AG08395 (cell line): ENCODE measurements around the gene ELP5.

Experiments used
- DNase-seq: peaks from one replicate; pipeline ENCODE4 v3.0.0; 2012; ENCODE audit warnings: mixed read lengths, low spot score

The ELP5 gene

DNA sequence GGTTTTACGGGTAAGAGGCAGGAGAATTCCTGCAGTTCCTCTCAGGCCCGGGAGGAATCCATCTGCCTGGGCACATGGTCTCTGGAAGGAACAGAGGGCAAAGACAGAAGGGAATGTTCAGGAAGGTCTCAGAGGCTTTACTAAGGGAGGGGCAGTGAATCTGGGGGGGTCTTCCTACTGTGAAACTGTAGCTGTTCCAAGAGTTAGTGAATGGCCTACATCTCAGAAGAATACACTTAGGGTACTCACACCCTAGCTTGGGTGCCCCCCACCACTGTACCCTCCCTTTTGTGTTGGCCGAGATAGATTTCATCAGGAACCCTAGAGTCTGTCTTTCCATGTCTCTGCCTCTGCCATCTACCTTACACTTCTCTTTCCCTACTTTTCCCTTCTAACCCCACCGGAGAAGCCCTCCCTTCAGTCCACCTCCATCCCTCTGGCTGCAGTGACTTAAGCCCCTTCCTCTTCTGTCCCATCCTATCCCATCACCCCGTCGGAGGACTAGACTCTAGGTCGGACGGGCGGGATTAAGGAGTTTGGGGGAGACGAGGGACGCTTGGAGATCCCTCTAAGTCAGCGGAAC lies 32.7 kb upstream of the ELP5 start:
- no peak for DNase-seq

DNA sequence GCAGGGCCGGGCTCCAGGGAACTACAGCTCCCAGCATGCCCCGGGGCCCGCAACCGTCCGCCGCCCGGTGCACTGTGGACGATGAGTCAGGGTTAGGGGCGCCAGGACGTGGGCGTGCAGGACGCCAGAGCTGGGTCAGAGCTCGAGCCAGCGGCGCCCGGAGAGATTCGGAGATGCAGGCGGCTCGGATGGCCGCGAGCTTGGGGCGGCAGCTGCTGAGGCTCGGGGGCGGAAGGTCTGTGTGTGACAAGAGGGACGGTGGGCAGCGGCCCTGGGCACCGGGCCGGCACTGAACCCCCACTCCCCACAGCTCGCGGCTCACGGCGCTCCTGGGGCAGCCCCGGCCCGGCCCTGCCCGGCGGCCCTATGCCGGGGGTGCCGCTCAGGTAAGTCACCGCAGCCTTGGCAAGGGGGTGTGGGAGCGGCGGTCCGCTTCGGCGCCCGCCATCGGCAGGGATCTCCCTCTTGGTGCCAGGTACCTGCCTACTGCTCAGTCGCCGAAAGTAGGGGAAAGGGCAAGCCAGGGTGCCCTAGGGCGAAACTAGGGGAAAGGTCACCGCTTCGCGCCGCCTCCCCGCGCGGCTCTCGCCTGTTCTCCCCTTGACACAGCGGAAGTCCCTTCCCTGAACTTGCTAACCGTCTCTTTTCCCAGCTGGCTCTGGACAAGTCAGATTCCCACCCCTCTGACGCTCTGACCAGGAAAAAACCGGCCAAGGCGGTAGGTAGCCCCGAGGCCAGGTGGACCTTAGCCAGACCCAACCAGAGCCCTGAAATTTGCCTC lies 32.0 kb upstream of the ELP5 start, which contains the start of the genes ACADVL and DLG4:
Gene ACADVL (plus strand): TSS at position 127 of the 781 bp plus-strand sequence. CDS start 47 bp downstream, at position 174.
Gene DLG4 (minus strand): TSS at position 25 of the 781 bp plus-strand sequence.
- peak; percentile 92 for DNase-seq

DNA sequence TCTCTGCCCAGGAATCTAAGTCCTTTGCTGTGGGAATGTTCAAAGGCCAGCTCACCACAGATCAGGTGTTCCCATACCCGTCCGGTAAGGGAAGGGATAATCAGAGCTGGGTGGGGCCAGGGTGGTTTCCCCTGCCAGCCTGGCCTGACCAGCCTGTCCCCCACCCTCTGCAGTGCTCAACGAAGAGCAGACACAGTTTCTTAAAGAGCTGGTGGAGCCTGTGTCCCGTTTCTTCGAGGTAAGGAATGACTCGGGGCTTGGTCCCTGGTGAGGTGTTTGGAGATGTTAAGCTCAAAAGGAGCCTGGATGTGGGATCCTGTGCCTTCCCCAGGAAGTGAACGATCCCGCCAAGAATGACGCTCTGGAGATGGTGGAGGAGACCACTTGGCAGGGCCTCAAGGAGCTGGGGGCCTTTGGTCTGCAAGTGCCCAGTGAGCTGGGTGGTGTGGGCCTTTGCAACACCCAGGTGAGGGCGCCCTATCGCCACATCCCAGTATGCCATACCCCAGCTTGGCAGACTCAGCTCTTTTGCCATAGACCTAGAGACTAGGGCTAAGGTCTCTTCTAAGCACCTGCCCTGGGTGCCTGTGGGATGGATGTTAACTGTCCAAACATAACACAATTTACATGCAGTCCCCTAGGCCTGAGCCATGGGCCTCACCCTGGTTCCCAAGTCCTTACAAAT lies 31.3 kb upstream of the ELP5 start:
- peak; percentile 47 for DNase-seq

DNA sequence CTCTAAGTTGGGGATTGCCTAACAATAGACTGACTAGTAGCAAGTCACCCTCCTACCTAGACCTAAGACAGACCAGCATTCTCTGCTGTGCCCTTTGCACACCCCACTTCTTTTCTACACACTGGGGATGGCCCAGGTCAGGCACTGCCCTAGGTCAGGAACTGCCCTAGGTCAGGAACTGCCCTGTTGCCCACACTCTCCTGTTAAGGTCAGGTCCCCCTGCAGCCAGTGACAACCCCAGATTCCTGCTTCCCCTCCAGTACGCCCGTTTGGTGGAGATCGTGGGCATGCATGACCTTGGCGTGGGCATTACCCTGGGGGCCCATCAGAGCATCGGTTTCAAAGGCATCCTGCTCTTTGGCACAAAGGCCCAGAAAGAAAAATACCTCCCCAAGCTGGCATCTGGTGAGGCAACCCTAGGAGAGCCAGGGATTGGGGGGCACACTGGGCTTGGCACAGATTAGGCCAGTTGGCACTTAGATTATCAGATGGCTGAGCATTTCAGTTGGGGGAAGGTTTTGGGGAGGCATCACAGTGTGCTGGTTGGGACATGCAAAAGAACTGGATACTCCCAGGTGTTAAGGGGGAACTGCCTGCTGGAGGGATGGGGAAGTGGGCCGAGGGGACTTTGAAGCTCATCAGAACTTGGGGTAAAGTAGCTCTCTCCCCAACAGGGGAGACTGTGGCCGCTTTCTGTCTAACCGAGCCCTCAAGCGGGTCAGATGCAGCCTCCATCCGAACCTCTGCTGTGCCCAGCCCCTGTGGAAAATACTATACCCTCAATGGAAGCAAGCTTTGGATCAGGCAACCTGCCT lies 30.5 kb upstream of the ELP5 start:
- no peak for DNase-seq

DNA sequence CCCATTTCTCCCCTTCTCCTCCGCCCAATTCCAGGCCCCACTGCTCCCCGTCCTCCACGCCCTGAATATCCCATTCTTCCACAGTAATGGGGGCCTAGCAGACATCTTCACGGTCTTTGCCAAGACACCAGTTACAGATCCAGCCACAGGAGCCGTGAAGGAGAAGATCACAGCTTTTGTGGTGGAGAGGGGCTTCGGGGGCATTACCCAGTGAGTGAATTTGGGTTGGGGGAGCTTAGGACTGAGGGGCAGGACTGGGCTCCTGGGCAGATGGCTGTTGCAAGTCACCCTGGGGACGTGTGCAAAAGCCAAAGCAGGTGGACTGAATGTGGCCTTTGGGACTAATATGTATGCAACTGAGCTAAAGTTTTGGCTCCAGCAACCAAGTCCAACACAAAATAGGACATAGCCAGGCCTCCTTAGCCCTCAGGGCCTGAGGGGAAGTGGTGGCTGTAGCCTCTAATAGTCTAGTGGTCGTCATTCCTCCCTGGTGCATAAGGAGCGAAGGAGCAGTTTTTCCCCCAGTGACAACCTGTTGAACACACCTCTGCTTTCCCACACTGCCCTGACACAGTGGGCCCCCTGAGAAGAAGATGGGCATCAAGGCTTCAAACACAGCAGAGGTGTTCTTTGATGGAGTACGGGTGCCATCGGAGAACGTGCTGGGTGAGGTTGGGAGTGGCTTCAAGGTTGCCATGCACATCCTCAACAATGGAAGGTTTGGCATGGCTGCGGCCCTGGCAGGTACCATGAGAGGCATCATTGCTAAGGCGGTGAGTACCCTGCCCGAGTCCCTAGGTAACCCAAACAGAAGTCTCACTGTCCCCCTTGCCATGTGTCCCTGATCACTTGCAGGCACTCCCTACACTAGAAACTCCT lies 29.7 kb upstream of the ELP5 start:
- no peak for DNase-seq

DNA sequence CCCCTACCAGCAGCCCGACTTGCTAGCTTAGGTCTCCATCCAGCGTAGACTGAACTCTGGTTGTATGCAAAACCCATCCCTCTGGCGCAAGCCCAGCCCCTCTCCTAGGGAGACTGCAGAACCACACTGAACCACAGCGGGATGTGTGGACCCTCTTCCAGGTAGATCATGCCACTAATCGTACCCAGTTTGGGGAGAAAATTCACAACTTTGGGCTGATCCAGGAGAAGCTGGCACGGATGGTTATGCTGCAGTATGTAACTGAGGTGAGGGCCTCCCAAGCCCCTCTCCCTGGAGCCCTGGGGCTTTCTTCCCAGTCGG lies 29.1 kb upstream of the ELP5 start:
- DNase-seq = no peak

DNA sequence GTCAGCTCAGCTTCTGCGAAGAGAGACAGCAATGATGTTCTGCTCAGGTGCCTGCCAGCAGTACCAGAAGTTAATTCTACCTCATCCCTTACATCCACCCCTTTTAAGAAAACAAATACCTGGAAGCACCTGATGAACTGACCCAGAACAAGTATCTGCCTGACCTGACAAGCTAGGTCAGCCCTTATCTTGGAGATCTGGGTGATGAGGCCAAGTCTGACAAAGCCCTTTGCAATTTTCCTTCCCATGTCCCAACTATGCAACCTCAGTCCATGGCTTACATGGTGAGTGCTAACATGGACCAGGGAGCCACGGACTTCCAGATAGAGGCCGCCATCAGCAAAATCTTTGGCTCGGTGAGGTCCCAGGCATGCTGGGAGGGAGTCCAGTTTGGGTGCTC lies 28.6 kb upstream of the ELP5 start:
- no peak for DNase-seq

DNA sequence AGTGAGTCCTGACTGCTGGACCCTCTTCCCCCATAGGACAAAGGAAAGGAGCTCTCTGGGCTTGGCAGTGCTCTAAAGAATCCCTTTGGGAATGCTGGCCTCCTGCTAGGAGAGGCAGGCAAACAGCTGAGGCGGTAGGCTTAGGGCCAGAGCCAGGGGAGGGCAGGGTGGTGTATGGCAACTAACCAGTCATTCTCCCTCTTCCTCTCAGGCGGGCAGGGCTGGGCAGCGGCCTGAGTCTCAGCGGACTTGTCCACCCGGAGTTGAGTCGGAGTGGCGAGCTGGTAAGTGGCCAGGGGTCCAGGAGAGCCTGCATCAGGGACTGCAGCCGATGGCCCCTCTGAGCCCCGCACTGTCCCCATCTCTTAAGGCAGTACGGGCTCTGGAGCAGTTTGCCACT lies 27.9 kb upstream of the ELP5 start:
- DNase-seq = no peak

DNA sequence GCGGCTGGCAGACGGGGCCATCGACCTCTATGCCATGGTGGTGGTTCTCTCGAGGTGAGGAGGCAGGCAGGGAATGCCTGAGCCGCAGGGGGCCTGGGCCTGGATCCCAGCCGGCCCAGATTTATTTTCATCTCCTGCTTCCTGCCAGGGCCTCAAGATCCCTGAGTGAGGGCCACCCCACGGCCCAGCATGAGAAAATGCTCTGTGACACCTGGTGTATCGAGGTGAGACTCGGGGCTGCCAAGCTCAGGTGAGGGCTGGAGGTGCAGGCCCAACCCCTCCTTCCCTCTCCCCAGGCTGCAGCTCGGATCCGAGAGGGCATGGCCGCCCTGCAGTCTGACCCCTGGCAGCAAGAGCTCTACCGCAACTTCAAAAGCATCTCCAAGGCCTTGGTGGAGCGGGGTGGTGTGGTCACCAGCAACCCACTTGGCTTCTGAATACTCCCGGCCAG lies 27.3 kb upstream of the ELP5 start:
- DNase-seq = no peak

DNA sequence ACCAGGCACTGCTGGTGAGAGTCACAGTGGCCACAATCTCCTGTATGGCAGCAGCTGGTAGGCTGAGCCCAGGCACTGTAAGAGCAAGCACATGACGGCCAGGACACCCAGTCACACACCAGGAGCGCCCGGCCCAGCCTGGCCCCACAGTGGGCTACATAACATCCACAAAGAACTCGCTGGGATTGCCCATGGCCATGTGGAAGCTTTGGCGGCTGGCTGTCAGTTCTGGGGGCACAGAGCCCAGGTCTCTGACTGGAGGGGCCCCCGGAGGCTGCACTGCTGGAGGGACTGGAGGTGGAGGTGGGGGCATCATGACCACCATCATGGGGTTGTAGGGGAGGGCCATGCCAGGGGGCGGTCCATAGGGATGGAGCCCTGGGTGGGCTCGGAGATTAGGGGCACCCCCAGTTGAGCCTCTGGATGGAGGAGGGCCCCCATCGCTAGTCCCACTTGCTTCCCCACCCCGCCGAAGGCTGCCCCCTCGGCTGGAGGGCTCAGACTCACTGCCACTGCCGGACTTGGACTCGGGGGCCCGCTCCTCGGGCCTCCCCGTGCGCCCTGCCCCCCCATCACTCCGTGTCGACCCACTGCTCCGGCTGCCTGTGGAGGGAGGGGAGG lies 26.2 kb upstream of the ELP5 start:
- DNase-seq = no peak

DNA sequence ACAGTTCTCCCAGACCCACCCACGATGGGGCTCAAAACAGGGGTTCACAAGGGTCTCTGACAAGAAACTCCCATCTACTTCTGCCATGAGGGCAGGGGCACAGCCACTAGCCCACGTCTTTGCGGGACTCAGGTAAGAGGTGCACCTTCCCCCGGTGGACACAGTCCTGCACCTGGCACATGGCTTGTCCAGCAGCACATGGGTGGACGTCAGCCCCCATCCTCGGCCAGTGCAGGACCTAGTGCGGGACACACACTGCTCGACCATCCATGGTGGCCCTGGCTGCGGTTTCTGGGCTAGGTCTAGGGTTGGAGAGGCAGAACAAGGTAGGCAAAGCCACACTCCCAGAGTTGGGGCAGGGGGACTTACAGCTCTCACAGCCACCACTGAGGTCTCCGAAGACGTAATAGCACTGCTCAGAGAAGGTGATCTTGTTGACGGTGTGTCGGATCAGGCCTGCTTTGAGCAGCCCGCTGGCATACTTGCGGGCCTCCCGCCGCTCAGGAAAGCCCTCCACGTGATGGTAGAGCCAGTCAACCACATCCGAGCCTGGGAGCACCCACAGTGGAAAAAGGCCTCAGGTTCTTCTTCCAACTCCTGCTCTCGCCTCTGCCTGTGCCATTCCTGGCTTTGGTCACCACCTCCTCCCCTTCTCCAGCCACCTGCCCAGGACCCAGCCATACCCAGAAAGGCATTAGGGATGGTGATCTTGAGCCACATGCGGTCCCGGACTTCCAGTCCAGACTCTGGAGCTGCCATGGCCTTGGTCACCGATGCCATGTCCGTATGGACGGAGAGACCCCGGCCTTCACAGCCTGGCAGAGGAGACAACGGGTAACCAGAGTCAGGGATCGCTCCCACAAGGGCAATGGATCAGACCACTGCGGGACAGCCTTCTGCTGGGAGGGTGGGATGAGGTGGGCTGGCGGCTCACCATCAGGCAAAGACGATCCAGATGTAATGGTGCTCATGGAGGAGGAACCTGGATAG lies 25.0 kb upstream of the ELP5 start:
- DNase-seq = no peak

DNA sequence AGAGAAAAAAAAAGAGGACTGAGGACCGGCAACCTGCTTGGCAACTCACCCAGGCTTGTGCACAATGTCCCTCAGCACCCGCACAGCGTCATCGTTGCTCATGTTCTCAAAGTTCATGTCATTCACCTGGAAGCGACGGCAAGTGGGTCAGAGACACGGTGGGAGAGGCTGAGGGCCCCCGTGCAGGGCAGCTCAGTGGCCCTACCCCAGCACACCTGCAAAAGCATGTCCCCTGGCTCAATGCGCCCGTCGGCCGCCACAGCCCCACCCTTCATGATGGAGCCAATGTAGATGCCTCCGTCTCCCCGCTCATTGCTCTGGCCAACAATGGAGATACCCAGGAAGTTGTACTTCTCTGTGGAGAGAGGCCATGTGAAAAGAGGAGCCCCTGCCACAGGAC lies 23.1 kb upstream of the ELP5 start:
- DNase-seq = no peak

DNA sequence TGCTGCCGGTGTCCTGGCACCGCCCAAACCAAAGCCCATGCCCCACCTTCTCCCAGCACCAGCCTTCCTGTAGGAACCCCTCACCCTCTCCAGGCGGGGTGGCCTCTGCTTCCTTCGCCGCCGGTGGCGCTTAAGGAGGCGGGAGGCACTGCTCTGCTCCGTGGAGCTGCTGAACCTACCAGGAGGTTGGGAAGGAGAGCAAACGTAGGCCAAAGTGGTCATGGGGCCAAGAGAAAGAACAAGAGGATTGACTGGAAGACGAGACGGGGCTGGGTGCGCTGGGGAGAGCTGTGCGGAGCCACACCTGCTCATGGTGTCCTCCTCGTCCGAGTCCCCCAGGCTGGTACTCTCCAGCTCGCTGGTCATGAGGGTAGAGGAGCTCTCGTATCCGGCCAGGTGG lies 22.5 kb upstream of the ELP5 start:
- DNase-seq = no peak

DNA sequence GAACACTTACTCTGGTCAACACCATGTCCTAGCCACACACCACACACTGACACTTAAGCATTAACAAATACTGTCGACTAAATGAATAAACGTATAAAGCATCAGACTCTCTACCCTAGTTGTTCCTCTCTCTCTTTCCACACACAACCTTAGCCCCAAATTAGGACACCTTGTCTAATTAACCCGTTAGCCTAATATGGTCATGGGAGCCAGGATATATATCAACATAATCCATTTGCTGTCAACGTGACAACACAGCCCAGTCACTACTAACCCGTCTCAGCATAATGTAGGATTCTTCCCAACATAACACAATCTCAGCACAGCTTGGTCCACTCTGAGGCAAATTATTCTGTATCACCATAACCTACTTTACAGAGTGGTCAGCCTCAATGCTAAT lies 19.9 kb upstream of the ELP5 start:
- DNase-seq = no peak

DNA sequence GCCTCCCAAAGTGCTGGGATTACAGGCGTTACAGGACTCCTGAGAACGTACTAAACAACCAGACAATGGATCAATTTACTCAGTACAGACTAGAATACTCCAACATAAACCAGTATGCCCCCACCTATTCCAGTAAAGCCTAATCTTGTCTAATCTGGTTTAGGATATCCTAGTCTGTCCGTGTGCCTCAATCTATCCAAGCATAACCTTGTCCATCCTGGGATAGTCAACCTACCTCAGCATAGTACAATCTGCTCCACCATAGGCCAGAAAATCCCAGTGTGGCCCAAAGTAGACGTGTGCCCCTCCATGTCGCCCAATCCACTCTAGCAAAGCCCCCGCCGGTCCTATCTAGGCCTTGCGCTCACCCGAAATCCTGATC lies 18.3 kb upstream of the ELP5 start:
- no peak for DNase-seq

DNA sequence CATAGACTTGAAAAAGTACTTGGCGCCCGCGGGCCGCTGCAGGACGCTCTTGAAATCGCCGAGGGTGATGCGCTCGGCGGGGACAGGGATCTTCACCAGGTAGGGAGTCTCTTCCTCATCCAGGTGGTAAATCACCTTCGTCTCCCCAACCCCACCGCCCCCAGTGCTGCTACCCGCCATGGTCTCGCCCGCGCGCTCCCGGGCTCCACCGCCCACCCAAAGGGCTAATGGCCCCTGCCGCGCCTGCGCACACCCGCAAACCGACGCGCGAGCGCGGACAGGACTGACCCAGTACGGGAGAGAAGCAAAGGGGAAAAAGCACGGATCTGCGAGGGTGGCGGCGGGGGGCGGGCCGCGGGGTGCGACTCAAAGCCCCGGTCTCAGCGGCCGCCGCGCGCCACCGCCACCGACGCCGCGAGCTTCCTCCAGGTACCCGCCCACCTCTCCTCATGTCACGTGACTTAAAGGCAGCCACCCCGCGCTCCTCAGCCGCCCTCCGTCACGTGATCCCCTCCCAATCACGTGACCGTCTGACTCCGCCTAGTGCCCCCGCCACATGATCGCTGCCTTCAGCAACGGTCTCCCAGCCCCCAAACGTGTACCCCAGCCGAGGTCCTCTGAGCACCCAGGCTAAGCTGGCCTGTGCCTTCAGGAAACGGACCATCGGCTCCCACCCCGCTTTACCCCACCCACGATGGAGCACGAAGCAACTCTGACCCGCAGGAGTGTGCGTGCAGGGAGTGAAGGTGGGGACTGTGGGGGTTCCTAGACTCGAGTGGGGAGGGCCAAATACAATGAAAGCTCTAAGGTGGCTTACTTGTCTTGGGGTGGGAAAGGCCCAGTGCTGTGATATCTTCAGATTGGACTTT lies 17.7 kb upstream of the ELP5 start, which contains the start of gene DVL2:
Gene DVL2 (minus strand): TSS at position 435 of the 869 bp plus-strand sequence. CDS start 255 bp downstream, at position 180.
- DNase-seq = peak; percentile 96

DNA sequence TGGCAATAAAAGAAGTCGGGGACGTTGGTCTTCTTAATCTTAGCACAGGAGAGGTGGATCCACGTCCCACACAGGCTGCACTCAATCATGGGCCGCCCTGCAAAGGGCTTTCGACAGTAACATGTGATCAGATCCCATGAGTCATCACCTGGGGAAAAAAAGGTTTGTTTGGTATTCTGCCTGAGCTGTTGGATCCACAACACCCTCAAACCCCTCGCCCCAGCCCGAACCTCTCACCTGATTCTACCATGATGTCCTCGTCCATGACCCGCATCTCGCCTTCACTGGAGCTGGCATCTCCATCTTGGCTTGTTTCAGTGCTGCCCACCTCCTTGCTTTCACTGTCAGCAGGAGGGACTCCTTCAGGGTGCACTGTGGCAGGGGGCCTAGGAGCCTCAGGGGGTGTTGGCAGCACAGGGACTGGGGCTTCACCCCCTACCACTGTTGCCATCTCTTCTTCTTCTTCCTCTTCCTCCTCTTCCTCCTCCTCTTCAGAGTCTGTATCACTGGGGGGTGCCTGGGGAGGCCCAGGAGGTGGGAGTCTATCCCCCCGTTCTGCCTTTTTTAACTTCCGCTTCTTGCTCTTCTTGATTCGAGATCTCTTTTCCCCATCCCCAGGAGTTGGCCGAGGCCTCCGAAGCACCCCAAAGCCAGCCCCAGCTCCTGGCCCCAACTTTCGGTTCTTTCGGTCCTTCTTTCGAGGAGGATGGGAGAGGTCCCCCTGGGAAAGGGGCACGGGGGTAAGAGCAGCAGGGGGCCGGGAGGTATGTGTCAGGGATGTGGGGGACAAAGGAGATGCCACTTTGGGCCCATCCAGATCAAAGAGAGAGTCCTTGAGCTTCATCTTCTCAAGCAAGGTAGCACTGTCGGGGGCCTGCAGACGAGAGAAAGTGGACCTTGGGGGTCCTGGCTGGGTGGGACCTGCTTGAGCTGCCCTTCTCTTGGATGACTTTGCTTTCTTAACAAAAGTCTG lies 16.0 kb upstream of the ELP5 start:
- DNase-seq = no peak
